HG03108 (cell line): ENCODE results near the gene AUTS2.

Source experiments
- ATAC-seq: cut with Tn5 transposase; IDR thresholded peaks from one replicate; pipeline ENCODE4 v1.9.1; 2021; ENCODE audit warnings: moderate library complexity; ENCODE audit not compliant: unreplicated experiment

The AUTS2 gene

GRCh38 chr7:70214071-70214470 lies 615.8 kb downstream of the AUTS2 start:
- ATAC-seq: no peak

GRCh38 chr7:70215491-70215890 lies 617.2 kb downstream of the AUTS2 start:
- no peak for ATAC-seq

DNA sequence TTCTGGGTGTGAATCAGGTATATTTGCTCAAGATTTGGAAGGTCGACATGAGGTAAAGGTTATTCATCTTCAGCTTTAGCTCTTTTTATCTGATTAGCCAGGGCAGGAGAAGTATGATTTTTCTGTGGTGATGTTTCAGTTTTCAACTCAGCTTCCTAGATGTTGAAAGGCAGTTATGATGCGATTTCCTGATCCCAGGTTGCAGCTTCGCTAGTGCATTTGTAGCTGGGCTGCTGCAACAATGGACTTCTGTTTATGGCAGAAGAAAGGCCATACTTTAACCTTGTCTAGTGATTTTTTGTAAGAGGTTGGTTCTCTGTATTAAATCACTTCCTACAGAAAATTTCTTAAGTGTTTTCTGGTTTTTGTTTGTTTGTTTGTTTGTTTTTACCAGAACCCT lies 619.3 kb downstream of the AUTS2 start:
- ATAC-seq: no peak

- no peak for ATAC-seq
Observed at GRCh38 chr7:70218006-70218405, 619.7 kb downstream of the AUTS2 start.

GRCh38 chr7:70219061-70219460 lies 620.8 kb downstream of the AUTS2 start:
- ATAC-seq: no peak

DNA sequence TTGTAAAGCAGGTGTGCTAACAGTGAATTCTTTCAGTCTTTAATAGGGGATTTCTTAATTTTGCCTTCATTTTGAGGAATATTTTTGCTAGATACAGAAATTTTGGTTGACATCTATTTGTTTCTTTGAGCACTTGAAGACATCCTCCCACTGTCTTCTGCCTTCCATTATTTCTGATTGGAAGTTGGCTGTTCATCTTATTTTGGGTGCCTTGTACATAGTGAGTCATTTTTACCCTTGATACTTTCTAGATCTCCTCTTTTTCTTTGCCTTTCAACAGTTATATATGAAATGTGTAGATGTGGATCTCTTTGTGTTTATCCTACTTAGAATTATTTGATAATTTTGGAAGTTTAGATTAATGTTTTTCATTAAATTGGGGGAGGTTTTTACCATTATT lies 631.0 kb downstream of the AUTS2 start:
- no peak for ATAC-seq

DNA sequence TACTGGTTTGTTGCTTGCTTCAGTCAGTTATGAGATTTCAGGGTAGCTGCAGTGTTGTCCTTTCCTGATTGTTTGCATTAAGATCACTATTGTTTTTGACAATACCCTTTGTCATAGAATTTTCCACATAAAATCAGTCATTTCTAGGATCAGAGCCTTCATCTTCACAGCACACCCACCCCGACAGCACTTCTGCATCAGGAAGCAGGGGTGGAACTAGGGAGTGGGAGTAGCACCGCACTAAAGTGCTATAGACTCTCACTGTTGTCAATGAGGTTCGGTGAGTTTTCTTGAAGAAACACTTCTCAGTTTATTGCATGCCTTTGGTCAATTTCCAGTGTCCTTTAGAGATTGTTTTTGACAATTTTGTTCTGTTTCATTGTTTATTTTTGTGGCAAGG lies 632.5 kb downstream of the AUTS2 start:
- no peak for ATAC-seq

DNA sequence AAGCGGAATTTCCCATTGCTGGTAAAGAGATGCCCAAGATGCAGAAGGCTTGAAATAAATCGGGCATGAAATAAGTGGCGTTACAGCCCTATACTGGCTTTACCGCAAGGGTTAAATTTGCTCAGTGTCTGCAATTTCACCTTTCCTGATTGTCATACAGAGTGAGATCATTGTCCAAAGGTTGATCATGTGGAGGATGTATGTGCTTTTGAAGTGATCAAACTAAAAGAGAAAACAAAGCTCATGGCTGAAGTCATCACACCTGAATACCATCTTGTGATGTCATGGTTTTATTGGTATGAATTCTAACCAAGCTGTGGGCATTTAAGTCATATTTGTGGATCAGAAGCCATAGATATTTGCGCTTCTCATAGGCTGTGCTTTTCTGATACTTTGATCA lies 635.5 kb downstream of the AUTS2 start:
- no peak for ATAC-seq

DNA sequence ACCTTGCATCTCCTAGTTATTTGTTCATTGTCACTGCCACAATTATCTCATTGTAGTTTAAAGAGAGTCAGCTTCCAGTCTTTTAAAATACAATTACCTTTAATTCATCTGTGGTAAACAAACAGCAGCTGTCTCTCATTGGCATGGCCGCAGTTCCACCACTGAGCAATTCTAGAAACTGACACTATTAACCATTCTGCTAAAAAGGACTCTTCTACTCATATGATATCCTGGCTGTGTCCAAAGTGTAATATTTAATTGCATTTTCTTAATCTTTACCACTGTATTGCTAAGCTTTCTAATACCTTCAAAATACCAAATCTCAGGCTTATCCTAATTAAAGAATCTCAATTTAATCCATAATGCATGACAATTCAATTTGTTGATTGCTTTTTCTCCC lies 639.0 kb downstream of the AUTS2 start:
- no peak for ATAC-seq

DNA sequence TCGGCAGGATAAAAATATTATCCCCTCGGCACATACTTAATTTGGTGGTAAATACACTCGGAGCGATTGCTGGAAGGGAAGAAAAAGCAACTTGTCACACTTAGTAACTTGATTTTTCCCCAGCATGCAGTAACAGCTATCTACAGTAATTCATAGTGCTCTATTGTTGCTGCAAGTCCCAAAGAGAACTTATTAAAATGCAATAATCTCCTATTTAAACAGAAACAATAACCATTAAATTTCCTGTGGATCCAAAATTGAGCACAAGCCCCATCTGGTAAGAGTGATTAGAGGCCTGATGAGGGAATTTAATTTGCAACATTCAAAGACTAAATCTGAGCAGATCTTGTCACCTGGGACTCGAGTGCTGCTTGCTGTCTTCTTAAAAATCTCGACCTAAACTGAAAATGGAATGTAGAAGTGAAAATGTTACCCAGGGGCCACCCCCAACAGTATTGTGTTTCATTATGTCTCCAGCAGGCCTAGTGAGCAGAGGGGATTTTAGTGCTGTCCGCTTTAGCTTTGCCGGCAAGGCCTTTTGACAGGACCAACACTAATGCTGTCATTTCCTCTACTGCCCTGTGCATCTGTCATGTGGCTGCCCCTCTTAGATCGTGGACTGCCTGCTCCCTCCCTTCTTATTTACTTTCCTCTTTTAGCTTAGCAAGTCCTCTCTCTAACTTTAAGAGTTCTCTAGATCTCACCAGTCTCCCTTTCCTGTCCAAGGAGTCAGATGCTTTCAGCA lies 639.7 kb downstream of the AUTS2 start:
- ATAC-seq: peak; percentile 100

DNA sequence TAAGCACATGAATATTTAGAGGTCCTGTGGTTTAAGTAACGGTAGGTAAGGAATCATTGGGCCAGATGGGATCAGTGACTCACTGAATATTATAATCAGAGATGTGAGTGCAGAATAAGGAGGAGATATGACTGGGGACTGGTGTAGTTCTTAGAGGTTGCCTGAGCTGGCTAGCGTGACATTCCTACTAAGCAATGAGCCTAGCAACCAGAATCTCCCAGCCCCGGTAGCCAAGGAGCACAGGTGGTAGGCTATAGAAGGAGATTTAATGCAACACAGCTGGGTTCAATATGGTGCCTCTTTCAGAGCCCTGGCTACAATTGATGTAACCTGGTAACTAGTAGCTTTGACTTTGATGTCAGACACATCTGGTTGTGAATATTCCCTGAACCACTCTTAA lies 641.6 kb downstream of the AUTS2 start:
- ATAC-seq: no peak

- ATAC-seq: no peak
Observed at GRCh38 chr7:70240873-70241272, 642.6 kb downstream of the AUTS2 start.

GRCh38 chr7:70241536-70242175 lies 643.4 kb downstream of the AUTS2 start:
- no peak for ATAC-seq

- ATAC-seq: no peak
Observed at GRCh38 chr7:70242826-70243225, 644.6 kb downstream of the AUTS2 start.

DNA sequence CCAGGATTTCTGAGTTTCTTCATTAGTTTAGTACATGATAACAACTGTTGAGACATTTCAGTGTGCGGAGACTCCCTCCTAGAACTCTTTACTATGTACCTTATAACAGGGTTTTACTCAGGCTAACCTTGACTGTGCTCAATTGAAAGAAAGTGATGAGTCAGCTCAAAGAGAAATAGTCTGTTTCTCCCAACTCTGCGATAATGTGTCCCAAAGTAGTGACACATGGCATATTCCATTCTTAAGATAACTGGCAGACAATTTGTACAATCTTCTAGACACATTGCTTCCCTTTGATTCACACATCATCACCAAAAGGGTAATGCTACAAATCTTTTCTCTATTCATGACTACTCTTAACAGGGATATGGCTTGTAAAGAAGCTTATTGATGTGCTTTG lies 645.2 kb downstream of the AUTS2 start:
- no peak for ATAC-seq

- no peak for ATAC-seq
Observed at GRCh38 chr7:70257921-70258320, 659.6 kb downstream of the AUTS2 start.

GRCh38 chr7:70259502-70259901 lies 661.2 kb downstream of the AUTS2 start:
- ATAC-seq: no peak

GRCh38 chr7:70263471-70264255 lies 665.4 kb downstream of the AUTS2 start:
- no peak for ATAC-seq

- no peak for ATAC-seq
Observed at GRCh38 chr7:70266186-70266585, 667.9 kb downstream of the AUTS2 start.

- no peak for ATAC-seq
Observed at GRCh38 chr7:70267381-70268120, 669.3 kb downstream of the AUTS2 start.

- ATAC-seq: no peak
Observed at GRCh38 chr7:70268179-70268578, 669.9 kb downstream of the AUTS2 start.
